K562 (cell line): ENCODE results near the gene LYST. TPM values are rescaled to one million over a fixed set of nuclear protein-coding genes. Genes with fewer than 3 reads are reported as not detected.

ENCODE experiments used
- ATAC-seq: fragments of 200-7000 bp; cut with Tn5 transposase; 3 replicates; pipeline ENCODE4 v1.9.1; 2020; ENCODE audit warnings: moderate library complexity
- BruUV-seq: library from RNA; stranded (reverse); fragments of 400-500 nt; replicated peaks from 2 replicates; lab custom pipeline; 2021; lab: Mats Ljungman, UMichigan
- CTCF ChIA-PET: fragments of 300-600 bp; formaldehyde crosslinking; extraction: SDS; loops from one replicate; lab custom pipeline; 2021; ENCODE audit warnings: low intra/inter-chr PET ratio; lab: Yijun Ruan, JAX
- POLR2A ChIA-PET: fragments of 300-600, 350-650 bp; sonication (Branson Sonifier 250); formaldehyde crosslinking; extraction: SDS; loops from one replicate; lab custom pipeline; 2021; ENCODE audit warnings: antibody characterized with exemption, inconsistent platforms; lab: Yijun Ruan, JAX
- DNase-seq, 4 experiments: peaks; one replicate each; pipeline versions ENCODE4 v3.0.0 to v3.0.0-alpha.2; 2011 to 2018; ENCODE audit warnings: low spot score in 3 of 4, mixed read lengths in 3 of 4; ENCODE audit errors: extremely low read depth in 1 of 4
- FAIRE-seq: peaks from 2 replicates; lab custom pipeline; 2011; peaks lifted over from hg19 to GRCh38; lab: Jason Lieb, UNC
- H2AFZ ChIP-seq: 2 replicates; pipeline ENCODE4 v1.6.0; 2011; ENCODE audit warnings: low read depth, low read length, control low read depth, inconsistent platforms
- H3K27ac ChIP-seq: fragments of 200-600 bp; 3 replicates; pipeline ENCODE4 v1.8.0; 2011; ENCODE audit warnings: low read depth, mild to moderate bottlenecking, control low read depth, inconsistent platforms, low read length, moderate library complexity, mixed read lengths; ENCODE audit errors: extremely low read depth
- H3K27me3 ChIP-seq, 2 experiments: fragments of 300-600 bp in 1 of 2; 2 replicates in 1 of 2; 3 replicates in 1 of 2; pipeline versions ENCODE4 v1.6.0 to v1.8.0; 2011; ENCODE audit warnings: inconsistent platforms in 2 of 2, low read length in 2 of 2, mild to moderate bottlenecking in 1 of 2, mixed read lengths in 1 of 2, moderate library complexity in 1 of 2; ENCODE audit not compliant: control insufficient read depth in 2 of 2, insufficient read depth in 2 of 2
- H3K36me3 ChIP-seq: fragments of 300-600 bp; 3 replicates; pipeline ENCODE4 v1.8.0; 2011; ENCODE audit warnings: mild to moderate bottlenecking, low read length, inconsistent platforms; ENCODE audit not compliant: control insufficient read depth, insufficient read depth
- H3K4me1 ChIP-seq, 2 experiments: fragments of 200-600 bp in 1 of 2; replicated peaks in 1 of 2; 2 replicates in 1 of 2; 3 replicates in 1 of 2; pipeline versions ENCODE4 v1.5.1 to v1.8.0; 2011; ENCODE audit warnings: inconsistent platforms in 2 of 2, low read length in 2 of 2, mild to moderate bottlenecking in 1 of 2, mixed read lengths in 1 of 2, moderate library complexity in 1 of 2; ENCODE audit not compliant: control insufficient read depth in 2 of 2, insufficient read depth in 2 of 2
- H3K4me2 ChIP-seq: 2 replicates; pipeline ENCODE4 v1.6.1; 2011; ENCODE audit warnings: low read length, control low read depth, inconsistent platforms, mixed read lengths; ENCODE audit not compliant: insufficient read depth
- H3K4me3 ChIP-seq: fragments of 200-600 bp; sonication (generic), shearing (Covaris generic); 2 replicates; pipeline ENCODE4 v1.5.1; 2016; ENCODE audit warnings: control low read depth, inconsistent platforms
- H3K79me2 ChIP-seq: fragments of 200-600 bp; 3 replicates; pipeline ENCODE4 v1.8.0; 2011; ENCODE audit warnings: low read length, inconsistent platforms; ENCODE audit not compliant: control insufficient read depth, insufficient read depth
- H3K9ac ChIP-seq, 2 experiments: 2 replicates each; pipeline versions ENCODE4 v1.6.0 to v1.6.1; 2011; ENCODE audit warnings: low read depth in 2 of 2, low read length in 2 of 2, control low read depth in 1 of 2, inconsistent platforms in 1 of 2, mild to moderate bottlenecking in 1 of 2, mixed read lengths in 1 of 2; ENCODE audit not compliant: insufficient read depth in 1 of 2
- H3K9me1 ChIP-seq: one replicate; pipeline ENCODE4 v1.6.0; 2011; ENCODE audit warnings: inconsistent platforms, mild to moderate bottlenecking, low read length, moderate library complexity; ENCODE audit not compliant: control insufficient read depth, insufficient read depth
- H3K9me3 ChIP-seq: replicated peaks from 2 replicates; pipeline ENCODE4 v1.5.1; 2011; ENCODE audit warnings: low read depth, low read length, inconsistent platforms; ENCODE audit not compliant: control insufficient read depth, insufficient read depth
- H4K20me1 ChIP-seq: replicated peaks from 2 replicates; pipeline ENCODE4 v1.6.1; 2011; ENCODE audit warnings: low read length, inconsistent platforms, mixed read lengths; ENCODE audit not compliant: control insufficient read depth, insufficient read depth
- ASH1L ChIP-seq: fragments of 450-650 bp; IDR thresholded peaks from 2 replicates; pipeline ENCODE4 v1.6.1; 2018; ENCODE audit warnings: borderline replicate concordance, mild to moderate bottlenecking, low read depth; ENCODE audit not compliant: partially characterized antibody
- E2F3 ChIP-seq: fragments of 250-450 bp; sonication (Bioruptor Pico); IDR thresholded peaks from 2 replicates; pipeline ENCODE4 v1.4.0; 2020; ENCODE audit warnings: mild to moderate bottlenecking
- FOS ChIP-seq: IDR thresholded peaks from 3 replicates; pipeline ENCODE4 v1.6.1; 2011; ENCODE audit not compliant: insufficient read length; ENCODE audit errors: extremely low read depth
- HDAC1 ChIP-seq, 2 experiments: fragments of 450-650 bp; IDR thresholded peaks; 2 replicates each; pipeline ENCODE4 v1.6.1; 2016 to 2017; ENCODE audit warnings: inconsistent platforms in 1 of 2, mild to moderate bottlenecking in 1 of 2, moderate library complexity in 1 of 2
- HDAC3 ChIP-seq: fragments of 450-650 bp; IDR thresholded peaks from 2 replicates; pipeline ENCODE4 v1.6.1; 2018; ENCODE audit warnings: borderline replicate concordance, mild to moderate bottlenecking, moderate library complexity; ENCODE audit not compliant: partially characterized antibody
- JUNB ChIP-seq: fragments of 450-650 bp; formaldehyde crosslinking; conservative IDR thresholded peaks from 2 replicates; pipeline ENCODE4 v1.4.0; 2020; ENCODE audit warnings: mild to moderate bottlenecking
- MED1 ChIP-seq: sonication (generic); formaldehyde crosslinking; IDR thresholded peaks from 2 replicates; pipeline ENCODE4 v1.8.1; 2023; ENCODE audit warnings: missing genetic modification reagents, borderline replicate concordance
- MXI1 ChIP-seq: IDR thresholded peaks from 2 replicates; pipeline ENCODE4 v1.6.1; 2011; ENCODE audit warnings: low read depth, mild to moderate bottlenecking, improper control_type of control experiment, low read length
- NCOA2 ChIP-seq, 2 experiments: fragments of 450-650 bp; IDR thresholded peaks; 2 replicates each; pipeline ENCODE4 v1.6.1; 2018; ENCODE audit warnings: mild to moderate bottlenecking in 2 of 2, moderate library complexity in 1 of 2; ENCODE audit not compliant: partially characterized antibody in 2 of 2
- NFATC3 ChIP-seq: fragments of 450-650 bp; IDR thresholded peaks from 2 replicates; pipeline ENCODE4 v1.6.1; 2017; ENCODE audit warnings: mild to moderate bottlenecking
- THRA ChIP-seq: fragments of 450-650 bp; IDR thresholded peaks from 2 replicates; pipeline ENCODE4 v1.6.1; 2017; ENCODE audit warnings: mild to moderate bottlenecking, moderate library complexity
- TRIM25 ChIP-seq: fragments of 450-650 bp; IDR thresholded peaks from 2 replicates; pipeline ENCODE4 v1.7.0; 2016; ENCODE audit warnings: borderline replicate concordance
- YY1 ChIP-seq, 3 experiments: IDR thresholded peaks; 2 replicates each; pipeline ENCODE4 v1.6.1; 2011; ENCODE audit warnings: low read length in 2 of 3, mild to moderate bottlenecking in 2 of 3, moderate library complexity in 2 of 3, borderline replicate concordance in 1 of 3, control low read depth in 1 of 3, low read depth in 1 of 3; ENCODE audit not compliant: insufficient read depth in 3 of 3, insufficient replicate concordance in 2 of 3, control insufficient read depth in 1 of 3, insufficient read length in 1 of 3; ENCODE audit errors: extremely low read depth in 1 of 3
- ZC3H11A ChIP-seq: IDR thresholded peaks from 2 replicates; pipeline ENCODE4 v1.6.1; 2012; ENCODE audit warnings: low read depth, low read length, improper control_type of control experiment
- ZC3H4 ChIP-seq: sonication (generic); formaldehyde crosslinking; IDR thresholded peaks from 2 replicates; pipeline ENCODE4 v1.9.0; 2021; ENCODE audit warnings: missing genetic modification reagents, borderline replicate concordance
- ZNF224 ChIP-seq: sonication (generic); formaldehyde crosslinking; IDR thresholded peaks from 2 replicates; pipeline ENCODE4 v1.8.0; 2022; ENCODE audit warnings: mild to moderate bottlenecking, missing genetic modification reagents
- ZNF780A ChIP-seq: fragments of 250-450 bp; sonication (Bioruptor Pico); IDR thresholded peaks from 2 replicates; pipeline ENCODE4 v1.5.0; 2021; ENCODE audit warnings: mild to moderate bottlenecking
- WGBS: fragments of 100-300 bp; shearing (Covaris generic); methylation state at CpG from one replicate; pipeline ENCODE4 v1.1.6; 2016; ENCODE audit warnings: low coverage, mixed read lengths; ENCODE audit not compliant: insufficient coverage; ENCODE audit errors: missing lambda C conversion rate; 5-methylcytosine and 5-hydroxymethylcytosine counted together
- in situ Hi-C: fragments of 300-500 bp; cut with MboI; formaldehyde crosslinking; loops from 4 replicates; pipeline ENCODE4 v1.15.0; 2018; ENCODE audit warnings: inconsistent platforms, mixed read lengths
- intact Hi-C: fragments of 100-400 bp; cut with micrococcal nuclease; formaldehyde crosslinking; loops from 2 replicates; pipeline ENCODE4 v1.14.2; 2022
- polyA plus RNA-seq, 8 experiments: library from polyadenylated mRNA; depleted of rRNA in 4 of 8; stranded (reverse) in 5 of 8; unstranded in 3 of 8; fragments of >200 nt; fragmentation: Nextera tagmentation in 2 of 8; fragmentation: Illumina TruSeq in 1 of 8; extraction: Ambion mirVana in 2 of 8; extraction: Trizol in 1 of 8; gene quantifications; 2 replicates each; pipeline versions ENCODE4 v1.2.1 to v1.2.3, GENCODE V29; 2011 to 2014; ENCODE audit warnings: inconsistent platforms in 1 of 8, missing spikeins in 1 of 8
- total RNA-seq, 7 experiments: library from RNA; depleted of rRNA in 6 of 7; stranded (reverse); fragments of >200 nt in 6 of 7; fragmentation: Illumina TruSeq in 2 of 7; extraction: Trizol in 2 of 7; gene quantifications; 2 replicates each; pipeline versions ENCODE4 v1.2.1 to v1.2.3, GENCODE V29; 2011 to 2021; ENCODE audit warnings: low replicate concordance in 1 of 7

Gene LYST
- total and polyA plus RNA-seq, 9 of the 15 experiments (the other 6 are each of a cell fraction or from before 2014, with no cell fraction given) = 0.73 to 2.4 (median 1.4) TPM

- no peak overlapping the region for H3K4me3 ChIP-seq
- H3K4me2 ChIP-seq = no peak overlapping the region
- no peak for TF ChIP-seq FOS
- no peak for TF ChIP-seq ZNF780A (CRISPR knock-in tag)
- TF ChIP-seq ZC3H4 (CRISPR knock-in tag) = no peak
- no peak for TF ChIP-seq ZC3H11A
- no peak for TF ChIP-seq THRA
- TF ChIP-seq ZNF224 = no peak
- no peak for TF ChIP-seq NFATC3
- TF ChIP-seq YY1 (IDR thresholded peaks at IDR 0.05; ENCODE audit: borderline replicate concordance in 1 of 3, control insufficient read depth in 1 of 3, extremely low read depth in 1 of 3, insufficient read depth in 3 of 3, insufficient read length in 1 of 3, insufficient replicate concordance in 2 of 3, low read depth in 1 of 3, low read length in 2 of 3) = no peak
- TF ChIP-seq MXI1 = no peak
- no peak for TF ChIP-seq HDAC1 (IDR thresholded peaks at IDR 0.05)
- no peak for TF ChIP-seq TRIM25
- TF ChIP-seq NCOA2 (IDR thresholded peaks at IDR 0.05; ENCODE audit: partially characterized antibody in 2 of 2) = no peak
- TF ChIP-seq HDAC3 = no peak
- no peak for TF ChIP-seq E2F3 (CRISPR knock-in tag)
- no peak for TF ChIP-seq ASH1L
- no peak for TF ChIP-seq JUNB (CRISPR knock-in tag)
- TF ChIP-seq MED1 = no peak
- TF ChIP-seq, all 486 proteins: peak for 0
- no peaks in the 10 kb centered on the region for H3K4me1 ChIP-seq
- BruUV-seq = no TSS peak
- in situ Hi-C loops (no loop called here), intact Hi-C loops (loop anchor here (10.0 kb wide), 1 partner anchor 330 kb away; no protein-coding TSS in a partner anchor)
- ATAC-seq (no peak), FAIRE-seq (no peak), DNase-seq (no peak)
- H3K9ac ChIP-seq = no peak overlapping the region
- H3K27ac ChIP-seq = no peak overlapping the region
- H2AFZ ChIP-seq = peak overlapping the region; percentile 81; the same call in 1 of the 2 replicates
- H3K9me1 ChIP-seq = no peaks in the 10 kb centered on the region
- H3K27me3 ChIP-seq = peaks cover 0 to 3% of the 10 kb centered on the region in 2 experiments; a peak in 1 of 5 replicates
- H3K79me2 ChIP-seq = no peaks in the 10 kb centered on the region
- no peaks in the 10 kb centered on the region for H3K9me3 ChIP-seq
- WGBS = 24% methylated on average over 3 of the region's 3 CpGs
- H4K20me1 ChIP-seq = no peaks in the 10 kb centered on the region
- ChIA-PET POLR2A (interaction anchor here (0.6 to 1.8 kb wide), 3 partner anchors 12 to 299 kb away, joined by 3 to 7 read pairs (median 5); no protein-coding TSS in a partner anchor), CTCF (no interaction called here)
- no peaks in the 10 kb centered on the region for H3K36me3 ChIP-seq
Observed at GRCh38 chr1:235844776-235845175, 21.9 kb downstream of the LYST start.
